ENCODE data around the gene TRPC4AP.
"Not testable (repeated sequence)": the region's sequence is repeated elsewhere in the genome, so short reads cannot be mapped to it uniquely, and the experiment has no call there.

The TRPC4AP gene

GRCh38 chr20:35079472-35080347 lies 12.9 kb downstream of the TRPC4AP start:
- Histone ChIP-seq H2AFZ (ENCODE audit: low read depth, low read length, severe bottlenecking) (no peak overlapping the region), H3K9me2 (replicated peaks; ENCODE audit: insufficient read depth, low read length) (no peaks in the 10 kb centered on the region), H3K27me3 (ENCODE audit: low read length) (no peaks in the 10 kb centered on the region), H3K4me3 (ENCODE audit: insufficient read depth, low read length, poor library complexity, severe bottlenecking) (no peak overlapping the region), H3K4me2 (ENCODE audit: low read depth, low read length, poor library complexity, severe bottlenecking) (no peak overlapping the region), H3K27ac (ENCODE audit: low read depth, low read length) (no peak overlapping the region), H3K36me3 (ENCODE audit: low read length) (peaks cover 8% of the 10 kb centered on the region; the same call in 1 of the 2 replicates), H3K79me2 (ENCODE audit: insufficient read depth, low read length) (peaks cover 64% of the 10 kb centered on the region), H3K9ac (ENCODE audit: low read length) (no peak overlapping the region), H3K9me3 (ENCODE audit: insufficient read depth, low read length) (no peaks in the 10 kb centered on the region), H3F3A (ENCODE audit: insufficient read depth) (no peaks in the 10 kb centered on the region), H4K20me1 (ENCODE audit: low read depth, low read length) (peaks cover 10% of the 10 kb centered on the region; the same call in 1 of the 2 replicates)
- no peak for TF ChIP-seq CTCF (IDR thresholded peaks at IDR 0.05; ENCODE audit: insufficient read depth, low read length, poor library complexity, severe bottlenecking)
- no peak for TF ChIP-seq EZH2phosphoT487 (conservative IDR thresholded peaks at IDR 0.05; ENCODE audit: low read length)

GRCh38 chr20:35077872-35078271 lies 14.7 kb downstream of the TRPC4AP start:
- TF ChIP-seq CTCF (IDR thresholded peaks at IDR 0.05; ENCODE audit: insufficient read depth, low read length, poor library complexity, severe bottlenecking) (no peak), EZH2phosphoT487 (conservative IDR thresholded peaks at IDR 0.05; ENCODE audit: low read length) (no peak)
- H4K20me1 ChIP-seq (ENCODE audit: low read depth, low read length) = peaks cover 10% of the 10 kb centered on the region; the same call in 1 of the 2 replicates
- H3K4me2 ChIP-seq (ENCODE audit: low read depth, low read length, poor library complexity, severe bottlenecking) = no peak overlapping the region
- H3K9ac ChIP-seq (ENCODE audit: low read length) = no peak overlapping the region
- H3K4me3 ChIP-seq (ENCODE audit: insufficient read depth, low read length, poor library complexity, severe bottlenecking) = no peak overlapping the region
- no peak overlapping the region for H3K27ac ChIP-seq (ENCODE audit: low read depth, low read length)
- no peaks in the 10 kb centered on the region for H3K27me3 ChIP-seq (ENCODE audit: low read length)
- no peaks in the 10 kb centered on the region for H3K9me2 ChIP-seq (replicated peaks; ENCODE audit: insufficient read depth, low read length)
- H3F3A ChIP-seq (ENCODE audit: insufficient read depth) = no peaks in the 10 kb centered on the region
- no peaks in the 10 kb centered on the region for H3K9me3 ChIP-seq (ENCODE audit: insufficient read depth, low read length)
- 0 out of 2 replicates have a peak, but pooled peaks cover 8% of the 10 kb centered on the region for H3K36me3 ChIP-seq (ENCODE audit: low read length)
- H2AFZ ChIP-seq (ENCODE audit: low read depth, low read length, severe bottlenecking) = no peak overlapping the region
- peaks cover 53% of the 10 kb centered on the region for H3K79me2 ChIP-seq (ENCODE audit: insufficient read depth, low read length)

- H4K20me1 ChIP-seq (ENCODE audit: low read depth, low read length) = peaks cover 10% of the 10 kb centered on the region; the same call in 1 of the 2 replicates
These were observed 15.3 kb downstream of the TRPC4AP start for GRCh38 chr20:35077341-35077740.

GRCh38 chr20:35071436-35072153 lies 21.0 kb downstream of the TRPC4AP start:
- peaks cover 13% of the 10 kb centered on the region for H3K79me2 ChIP-seq (ENCODE audit: insufficient read depth, low read length)
- not testable (repeated sequence) for H3F3A ChIP-seq (ENCODE audit: insufficient read depth); H3K27ac ChIP-seq (ENCODE audit: low read depth, low read length); H3K9ac ChIP-seq (ENCODE audit: low read length); H3K9me2 ChIP-seq (replicated peaks; ENCODE audit: insufficient read depth, low read length); H4K20me1 ChIP-seq (ENCODE audit: low read depth, low read length); H3K27me3 ChIP-seq (ENCODE audit: low read length); H2AFZ ChIP-seq (ENCODE audit: low read depth, low read length, severe bottlenecking); H3K9me3 ChIP-seq (ENCODE audit: insufficient read depth, low read length); H3K4me2 ChIP-seq (ENCODE audit: low read depth, low read length, poor library complexity, severe bottlenecking); H3K36me3 ChIP-seq (ENCODE audit: low read length); H3K4me3 ChIP-seq (ENCODE audit: insufficient read depth, low read length, poor library complexity, severe bottlenecking)

More at GRCh38 chr20:35077341-35077740, 15.3 kb downstream of the TRPC4AP start:
- Histone ChIP-seq H3K4me3 (ENCODE audit: insufficient read depth, low read length, poor library complexity, severe bottlenecking) (no peak overlapping the region), H3F3A (ENCODE audit: insufficient read depth) (no peaks in the 10 kb centered on the region), H3K9me3 (ENCODE audit: insufficient read depth, low read length) (no peaks in the 10 kb centered on the region), H3K4me2 (ENCODE audit: low read depth, low read length, poor library complexity, severe bottlenecking) (no peak overlapping the region), H3K27me3 (ENCODE audit: low read length) (no peaks in the 10 kb centered on the region), H3K36me3 (ENCODE audit: low read length) (0 out of 2 replicates have a peak, but pooled peaks cover 8% of the 10 kb centered on the region), H3K9ac (ENCODE audit: low read length) (no peak overlapping the region), H3K27ac (ENCODE audit: low read depth, low read length) (no peak overlapping the region), H3K9me2 (replicated peaks; ENCODE audit: insufficient read depth, low read length) (no peaks in the 10 kb centered on the region), H3K79me2 (ENCODE audit: insufficient read depth, low read length) (peaks cover 48% of the 10 kb centered on the region), H2AFZ (ENCODE audit: low read depth, low read length, severe bottlenecking) (no peak overlapping the region)
- TF ChIP-seq EZH2phosphoT487 (conservative IDR thresholded peaks at IDR 0.05; ENCODE audit: low read length) (no peak), CTCF (IDR thresholded peaks at IDR 0.05; ENCODE audit: insufficient read depth, low read length, poor library complexity, severe bottlenecking) (no peak)

Data from SU-DHL-6 (cell line).